ENCODE results near the gene GABRB2. TPM values are rescaled to one million over a fixed set of nuclear protein-coding genes. Genes with fewer than 3 reads are reported as not detected.

Gene GABRB2
- total and polyA plus RNA-seq, 2 of the 13 experiments (the other 11 are each of a cell fraction or from before 2014, with no cell fraction given) = 0.01 TPM; not detected in 1

GRCh38 chr5:161562446-161562845, 15.9 kb upstream of the GABRB2 start:
- no peak overlapping the region for H3K27ac ChIP-seq (ENCODE audit: extremely low read length, insufficient read depth, low read length)
- no peaks in the 10 kb centered on the region for H4K20me1 ChIP-seq (ENCODE audit: insufficient read depth, low read length)
- H3K4me2 ChIP-seq (ENCODE audit: low read depth, low read length) = no peak overlapping the region
- 0% methylated on average over 2 of the region's 2 CpGs for WGBS (ENCODE audit: low lambda C conversion rate)
- no peak overlapping the region for H3K4me3 ChIP-seq (replicated peaks in 1 of 3; ENCODE audit: insufficient read depth in 1 of 3, low read depth in 2 of 3, low read length in 3 of 3)
- no peaks in the 10 kb centered on the region for H3K4me1 ChIP-seq (ENCODE audit: insufficient read depth, low read length)
- CTCF ChIA-PET (ENCODE audit: low intra/inter-chr PET ratio, low total read pairs) = no interaction called here
- H3K79me2 ChIP-seq (ENCODE audit: insufficient read depth, low read length) = no peaks in the 10 kb centered on the region
- no peaks in the 10 kb centered on the region for H3K9me3 ChIP-seq (ENCODE audit: low read length)
- DNase-seq (ENCODE audit: low spot score) = no peak
- no peaks in the 10 kb centered on the region for H3K36me3 ChIP-seq (replicated peaks in 1 of 2; ENCODE audit: control insufficient read depth in 1 of 2, insufficient read depth in 2 of 2, low read length in 2 of 2)
- no peak overlapping the region for H3K9ac ChIP-seq (ENCODE audit: insufficient read depth, low read depth, low read length)
- no peak overlapping the region for H2AFZ ChIP-seq (ENCODE audit: low read length)
- POLR2A ChIA-PET = no interaction called here
- in situ Hi-C loops (cut with HindIII; ENCODE audit: extremely low pct_ligation_motif_present, low pct_unique_long_range_greater_than_20kb) = no loop called here
- TF ChIP-seq ZNF713 (CRISPR knock-in tag; IDR thresholded peaks at IDR 0.05) = no peak
- no peak for TF ChIP-seq ZNF432 (CRISPR knock-in tag; IDR thresholded peaks at IDR 0.05; ENCODE audit: borderline replicate concordance)
- TF ChIP-seq CEBPB (IDR thresholded peaks at IDR 0.05; ENCODE audit: borderline replicate concordance, low read depth, low read length) = no peak
- H3K27me3 ChIP-seq (ENCODE audit: control insufficient read depth in 1 of 2, insufficient read depth in 2 of 2, low read length in 2 of 2) = no peaks in the 10 kb centered on the region
- intact Hi-C loops (cut with micrococcal nuclease; ENCODE audit: unreplicated experiment) = no loop called here
- ATAC-seq = no peak
- no peak for FAIRE-seq
- BruUV-seq (replicated peaks) = no TSS peak

GRCh38 chr5:161549106-161549505, 2.6 kb upstream of the GABRB2 start:
- CTCF ChIA-PET (ENCODE audit: low intra/inter-chr PET ratio, low total read pairs) = no interaction called here
- intact Hi-C loops (cut with micrococcal nuclease; ENCODE audit: unreplicated experiment) (loop anchor here (10.0 kb wide), 1 partner anchor 376 kb away; no protein-coding TSS in a partner anchor), in situ Hi-C loops (cut with HindIII; ENCODE audit: extremely low pct_ligation_motif_present, low pct_unique_long_range_greater_than_20kb) (loop anchor here (25.0 kb wide), 1 partner anchor 1863 kb away; no protein-coding TSS in a partner anchor)
- H3K4me3 ChIP-seq (replicated peaks in 1 of 3; ENCODE audit: insufficient read depth in 1 of 3, low read depth in 2 of 3, low read length in 3 of 3) = no peak overlapping the region
- H3K9me3 ChIP-seq (ENCODE audit: low read length) = no peaks in the 10 kb centered on the region
- no TSS peak for BruUV-seq (replicated peaks)
- ATAC-seq (no peak; the same call in 2 of the 3 replicates), DNase-seq (ENCODE audit: low spot score) (no peak), FAIRE-seq (no peak)
- POLR2A ChIA-PET = no interaction called here
- H4K20me1 ChIP-seq (ENCODE audit: insufficient read depth, low read length) = no peaks in the 10 kb centered on the region
- H3K27me3 ChIP-seq (ENCODE audit: control insufficient read depth in 1 of 2, insufficient read depth in 2 of 2, low read length in 2 of 2) = peaks cover 0 to 27% of the 10 kb centered on the region in 2 experiments; a peak in 3 of 5 replicates
- no peak overlapping the region for H2AFZ ChIP-seq (ENCODE audit: low read length)
- no peak overlapping the region for H3K4me2 ChIP-seq (ENCODE audit: low read depth, low read length)
- H3K4me1 ChIP-seq (ENCODE audit: insufficient read depth, low read length) = no peaks in the 10 kb centered on the region
- H3K27ac ChIP-seq (ENCODE audit: extremely low read length, insufficient read depth, low read length) = no peak overlapping the region
- H3K9ac ChIP-seq (ENCODE audit: insufficient read depth, low read depth, low read length) = no peak overlapping the region
- no peaks in the 10 kb centered on the region for H3K36me3 ChIP-seq (replicated peaks in 1 of 2; ENCODE audit: control insufficient read depth in 1 of 2, insufficient read depth in 2 of 2, low read length in 2 of 2)
- H3K79me2 ChIP-seq (ENCODE audit: insufficient read depth, low read length) = no peaks in the 10 kb centered on the region
- WGBS (ENCODE audit: low lambda C conversion rate) = 10% methylated on average over 6 of the region's 15 CpGs
- TF ChIP-seq ZNF574 (CRISPR knock-in tag; IDR thresholded peaks at IDR 0.05) (no peak), ERF (CRISPR knock-in tag; IDR thresholded peaks at IDR 0.05) (no peak), AGO1 (IDR thresholded peaks at IDR 0.05; ENCODE audit: low read depth, low read length, poor library complexity, severe bottlenecking) (no peak), NFIC (IDR thresholded peaks at IDR 0.05; ENCODE audit: low read length) (no peak), SKIL (CRISPR knock-in tag; IDR thresholded peaks at IDR 0.05; ENCODE audit: borderline replicate concordance) (no peak), JUND (CRISPR knock-in tag; IDR thresholded peaks at IDR 0.05) (no peak), NFATC3 (CRISPR knock-in tag; IDR thresholded peaks at IDR 0.05) (no peak)
- TF ChIP-seq, protein P1, sequence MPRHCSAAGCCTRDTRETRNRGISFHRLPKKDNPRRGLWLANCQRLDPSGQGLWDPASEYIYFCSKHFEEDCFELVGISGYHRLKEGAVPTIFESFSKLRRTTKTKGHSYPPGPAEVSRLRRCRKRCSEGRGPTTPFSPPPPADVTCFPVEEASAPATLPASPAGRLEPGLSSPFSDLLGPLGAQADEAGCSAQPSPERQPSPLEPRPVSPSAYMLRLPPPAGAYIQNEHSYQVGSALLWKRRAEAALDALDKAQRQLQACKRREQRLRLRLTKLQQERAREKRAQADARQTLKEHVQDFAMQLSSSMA (CRISPR knock-in tag; IDR thresholded peaks at IDR 0.05) = no peak
- TF ChIP-seq, protein P2, sequence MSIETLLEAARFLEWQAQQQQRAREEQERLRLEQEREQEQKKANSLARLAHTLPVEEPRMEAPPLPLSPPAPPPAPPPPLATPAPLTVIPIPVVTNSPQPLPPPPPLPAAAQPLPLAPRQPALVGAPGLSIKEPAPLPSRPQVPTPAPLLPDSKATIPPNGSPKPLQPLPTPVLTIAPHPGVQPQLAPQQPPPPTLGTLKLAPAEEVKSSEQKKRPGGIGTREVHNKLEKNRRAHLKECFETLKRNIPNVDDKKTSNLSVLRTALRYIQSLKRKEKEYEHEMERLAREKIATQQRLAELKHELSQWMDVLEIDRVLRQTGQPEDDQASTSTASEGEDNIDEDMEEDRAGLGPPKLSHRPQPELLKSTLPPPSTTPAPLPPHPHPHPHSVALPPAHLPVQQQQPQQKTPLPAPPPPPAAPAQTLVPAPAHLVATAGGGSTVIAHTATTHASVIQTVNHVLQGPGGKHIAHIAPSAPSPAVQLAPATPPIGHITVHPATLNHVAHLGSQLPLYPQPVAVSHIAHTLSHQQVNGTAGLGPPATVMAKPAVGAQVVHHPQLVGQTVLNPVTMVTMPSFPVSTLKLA (IDR thresholded peaks at IDR 0.05) = no peak
